Left renal cortex interstitium (tissue), 4 donors: ENCODE measurements around the gene CDH18. TPM values are rescaled to one million over a fixed set of nuclear protein-coding genes. Genes with fewer than 3 reads are reported as not detected.
"Not testable (repeated sequence)": the region's sequence is repeated elsewhere in the genome, so short reads cannot be mapped to it uniquely, and the experiment has no call there.

Experiments
- DNase-seq, 4 donors: peaks; one replicate each; pipeline ENCODE4 v3.0.0-alpha.2; 2013; ENCODE audit warnings: low read depth in 4 of 4, low spot score in 2 of 4, missing footprints in 1 of 4
- polyA plus RNA-seq, 4 donors: library from polyadenylated mRNA; unstranded; fragments of 120-200 nt; gene quantifications; one replicate each; pipeline ENCODE4 v1.2.1, GENCODE V29; 2013; ENCODE audit not compliant: insufficient read length in 4 of 4

Gene CDH18
- polyA plus RNA-seq, 4 donors: 0.84 to 1.2 (median 0.96) TPM

DNA sequence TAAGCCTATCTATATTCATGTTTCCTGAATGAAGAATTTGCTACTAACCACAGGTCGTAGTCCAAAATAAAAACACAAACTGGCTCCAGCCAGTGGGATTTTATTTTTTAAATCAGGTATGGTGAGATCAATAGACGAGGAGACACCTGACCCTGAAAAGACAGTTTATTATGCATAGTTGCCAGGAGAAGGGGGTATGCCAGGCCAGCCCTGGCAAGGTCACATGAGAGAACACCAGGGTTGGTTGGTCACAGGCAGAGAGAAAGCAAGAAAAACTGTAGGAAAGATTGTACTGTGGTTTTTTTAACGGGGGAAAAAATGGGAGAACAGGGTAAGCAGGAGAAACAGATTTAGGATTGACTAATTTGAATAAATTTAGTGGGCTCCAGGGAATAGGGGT, 125.3 kb downstream of the CDH18 start:
- DNase-seq: no peak

DNA sequence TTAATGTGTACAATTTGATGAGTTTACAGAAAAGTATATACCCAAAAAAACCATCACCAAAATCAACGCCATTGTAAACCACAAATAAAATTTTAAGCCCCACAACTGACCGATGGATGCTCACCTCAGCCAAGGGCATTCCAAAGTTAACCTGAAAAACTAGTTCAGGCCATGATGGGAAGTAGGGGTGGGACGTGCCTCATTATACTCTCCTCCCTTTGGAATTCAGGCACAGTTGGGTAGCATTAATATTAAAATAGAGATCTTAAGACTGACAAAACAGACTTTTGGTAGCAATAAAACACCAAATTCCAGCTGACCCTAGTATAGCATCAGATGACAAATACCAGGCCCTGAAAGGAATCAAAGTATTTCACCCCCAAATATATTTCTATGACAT, 129.0 kb downstream of the CDH18 start:
- no peak for DNase-seq

DNA sequence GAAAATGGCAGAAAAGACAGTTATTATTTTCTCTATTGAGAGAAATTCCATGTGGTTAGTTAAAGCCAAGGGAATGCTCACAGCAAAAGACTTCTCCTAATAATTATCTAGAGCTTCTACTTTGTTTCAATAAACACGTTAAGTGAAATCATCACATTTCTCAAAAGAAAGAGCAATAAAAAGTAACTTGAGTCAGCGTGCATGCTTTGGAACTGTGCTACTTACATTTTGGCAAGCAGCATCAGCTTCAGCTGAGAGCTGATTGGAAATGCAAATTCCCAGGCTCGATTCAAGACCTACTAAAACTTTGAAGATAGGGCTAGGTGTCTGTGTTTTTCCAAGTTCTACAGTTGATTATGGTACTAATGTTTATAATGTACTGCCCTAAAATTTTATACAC, 132.1 kb downstream of the CDH18 start:
- no peak for DNase-seq

DNA sequence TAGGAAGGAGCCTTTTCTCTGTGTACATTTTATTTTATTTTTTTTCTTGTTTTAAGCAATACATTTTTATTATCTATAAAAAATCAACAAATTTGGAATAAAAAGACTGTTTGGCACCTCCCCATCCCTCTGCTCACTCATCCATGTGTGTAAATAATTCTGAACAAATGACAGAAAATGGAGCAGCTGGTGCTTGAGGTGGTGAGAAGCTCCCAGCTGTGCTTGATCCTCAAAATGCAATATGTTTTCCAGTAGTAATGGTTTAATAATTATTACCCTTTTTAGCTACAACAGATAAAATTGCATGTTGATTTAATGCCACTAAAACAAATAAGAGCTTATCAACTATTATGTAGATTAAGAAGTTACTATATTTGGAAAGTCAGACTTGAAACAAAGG, 132.5 kb downstream of the CDH18 start:
- no peak for DNase-seq

DNA sequence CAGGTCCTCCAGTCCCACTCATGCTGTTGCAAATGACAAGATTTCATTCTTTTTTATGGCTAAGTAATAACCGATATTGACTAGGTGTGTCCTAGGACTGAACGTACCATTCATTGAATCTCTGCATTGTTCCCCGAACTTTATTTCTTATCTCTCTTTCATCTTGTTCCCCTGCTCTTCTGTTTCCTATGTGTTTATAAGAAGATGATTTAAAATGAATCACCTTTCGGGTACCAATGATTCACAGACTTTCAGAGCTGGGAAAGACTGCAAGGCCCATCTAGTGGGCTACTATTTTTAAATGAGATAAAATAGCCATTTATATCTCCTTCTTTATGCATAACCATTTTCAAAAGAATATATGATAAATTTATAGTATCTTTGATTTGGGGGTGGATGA, 133.0 kb downstream of the CDH18 start:
- no peak for DNase-seq

DNA sequence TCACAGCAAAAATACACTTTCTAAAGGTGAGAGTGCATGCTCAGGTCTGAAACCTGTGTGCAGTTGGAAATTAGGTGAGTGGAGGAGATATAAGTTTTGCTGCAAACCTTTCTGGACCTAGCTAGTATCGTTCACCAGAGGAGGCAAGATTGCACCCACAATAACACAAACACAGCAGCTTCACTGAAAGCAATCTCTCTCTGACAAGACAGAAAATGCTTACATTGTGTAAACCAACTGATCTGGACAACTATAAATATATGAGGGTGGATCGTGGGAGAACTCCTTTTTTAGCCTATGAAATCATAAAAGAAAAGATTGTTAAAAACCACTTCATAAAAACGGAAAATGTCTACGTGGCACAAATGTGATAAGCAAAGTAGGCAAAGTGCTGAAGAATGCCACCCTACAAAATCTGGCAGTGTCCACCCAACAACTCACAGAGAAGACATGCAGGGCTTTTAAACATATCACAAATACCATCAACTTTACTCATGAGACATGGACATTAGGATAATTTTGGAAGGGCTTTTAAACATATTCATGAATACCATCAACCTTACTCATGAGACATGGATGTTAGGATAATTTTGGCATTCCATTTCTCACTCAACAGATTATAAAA, 134.3 kb downstream of the CDH18 start:
- DNase-seq: no peak

DNA sequence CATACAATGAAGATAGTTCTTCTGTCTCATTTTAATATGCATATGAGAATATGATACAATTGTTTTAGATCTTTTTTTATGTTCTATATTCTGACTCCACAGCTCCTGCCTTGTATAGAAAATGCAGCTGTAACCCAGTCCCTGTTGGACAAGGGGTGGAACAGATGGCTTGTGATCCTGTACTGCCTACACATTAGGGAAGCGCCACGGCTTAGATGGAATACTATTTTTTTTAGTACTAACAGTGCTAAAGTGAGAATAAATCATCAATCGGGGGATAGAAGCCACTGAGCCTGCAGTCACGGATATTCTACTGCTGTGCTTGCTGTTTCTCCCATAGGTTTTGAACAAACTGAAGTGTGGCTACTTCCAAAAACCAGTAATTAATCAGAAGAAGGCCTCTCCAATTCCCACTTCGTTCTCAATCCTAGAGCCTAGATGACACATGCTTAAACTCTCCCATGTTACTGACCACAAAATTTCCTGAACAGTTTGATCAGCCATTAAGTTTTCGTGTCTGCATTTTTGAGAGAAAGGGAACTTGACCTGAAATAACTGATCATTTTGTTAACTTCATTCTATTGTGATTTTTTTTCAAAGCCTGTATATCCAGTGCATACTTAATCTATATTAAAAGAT, 150.3 kb downstream of the CDH18 start:
- DNase-seq: no peak

DNA sequence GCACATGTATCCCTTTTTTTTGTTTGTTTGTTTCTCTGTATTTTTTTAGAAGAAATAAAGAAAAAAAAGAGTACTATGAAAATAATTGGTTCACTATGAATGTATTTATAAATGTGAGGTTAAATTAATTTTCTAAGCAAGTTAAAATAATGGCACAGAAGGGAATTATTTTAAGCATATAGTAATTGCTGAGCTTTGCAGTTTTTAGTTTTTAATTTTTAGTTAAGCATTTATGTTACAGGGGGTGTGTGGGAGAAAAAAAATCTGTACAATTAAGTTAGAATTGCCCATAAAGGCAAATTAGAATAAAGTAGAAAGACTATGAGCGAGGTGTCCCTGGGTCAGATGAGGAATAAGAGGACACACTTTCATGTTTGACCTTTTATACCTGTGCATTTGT, 152.6 kb downstream of the CDH18 start:
- DNase-seq: no peak

DNA sequence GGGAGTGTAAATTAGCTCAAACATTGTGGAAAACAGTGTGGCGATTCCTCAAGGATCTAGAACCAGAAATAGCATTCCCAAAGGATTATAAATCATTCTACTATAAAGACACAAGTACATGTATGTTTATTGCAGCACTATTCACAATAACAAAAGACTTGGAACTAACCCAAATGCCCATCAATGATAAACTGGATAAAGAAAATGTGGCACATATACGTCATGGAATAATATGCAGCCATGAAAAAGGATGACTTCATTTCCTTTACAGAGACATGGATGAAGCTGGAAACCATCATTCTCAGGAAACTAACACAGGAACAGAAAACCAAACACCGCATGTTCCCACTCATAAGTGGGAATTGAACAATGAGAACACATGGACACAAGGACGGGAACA, 175.3 kb downstream of the CDH18 start:
- not testable (repeated sequence) for DNase-seq

DNA sequence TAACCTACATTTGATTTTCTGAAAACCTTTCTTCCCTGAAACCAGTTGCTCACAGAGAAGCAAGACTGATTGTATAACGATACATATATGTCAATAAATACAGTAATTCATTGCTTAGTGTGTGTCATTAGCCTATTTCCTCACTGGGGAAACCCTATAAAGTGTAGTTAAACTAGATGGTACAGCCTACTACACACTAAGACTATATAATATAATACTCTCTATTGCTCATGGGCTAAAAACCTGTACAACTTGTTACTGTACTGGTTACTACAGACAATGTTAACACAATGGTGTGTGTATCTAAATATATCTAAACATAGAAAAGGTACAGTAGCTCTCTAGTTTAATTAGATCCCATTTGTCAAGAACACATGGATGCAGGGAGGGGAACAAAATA, 181.2 kb downstream of the CDH18 start:
- no peak for DNase-seq

DNA sequence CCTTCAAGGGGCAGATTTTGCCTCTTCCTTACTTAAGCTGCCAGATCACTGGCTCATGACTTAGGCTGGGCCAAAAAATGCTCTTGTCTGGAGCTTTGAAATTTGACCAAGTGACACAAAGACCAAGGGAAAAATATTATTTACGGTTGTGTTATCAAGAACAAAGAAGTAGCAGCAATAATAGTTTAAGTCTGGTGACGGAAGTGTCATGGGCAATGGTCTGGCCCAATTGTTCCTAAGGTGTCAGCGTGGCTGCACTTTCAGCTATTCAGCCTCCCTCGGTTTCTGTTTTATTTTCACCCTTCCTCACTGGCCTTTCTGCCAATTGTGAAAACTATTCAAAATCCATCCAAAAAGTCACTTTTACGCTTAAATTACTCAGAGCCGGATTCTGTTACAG, 185.3 kb downstream of the CDH18 start:
- DNase-seq: no peak

DNA sequence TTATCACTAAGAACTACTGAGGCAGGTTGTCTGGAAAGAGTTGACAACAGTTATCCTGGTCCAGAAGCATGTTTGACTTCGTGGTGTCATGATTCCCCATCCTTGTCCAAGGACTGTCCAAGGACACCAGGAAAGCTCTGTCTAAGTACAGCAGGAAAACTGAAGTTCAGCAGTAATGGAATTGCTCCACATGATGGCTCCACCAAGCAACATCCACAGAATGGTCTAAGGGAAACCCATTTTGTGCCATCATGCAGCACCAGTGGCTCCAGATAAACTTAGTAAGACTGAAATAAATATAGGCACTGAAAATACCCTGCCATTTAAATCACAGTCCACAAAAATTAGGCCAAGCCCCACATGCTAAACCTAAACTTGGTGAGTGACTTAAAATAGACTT, 192.8 kb downstream of the CDH18 start:
- no peak for DNase-seq

DNA sequence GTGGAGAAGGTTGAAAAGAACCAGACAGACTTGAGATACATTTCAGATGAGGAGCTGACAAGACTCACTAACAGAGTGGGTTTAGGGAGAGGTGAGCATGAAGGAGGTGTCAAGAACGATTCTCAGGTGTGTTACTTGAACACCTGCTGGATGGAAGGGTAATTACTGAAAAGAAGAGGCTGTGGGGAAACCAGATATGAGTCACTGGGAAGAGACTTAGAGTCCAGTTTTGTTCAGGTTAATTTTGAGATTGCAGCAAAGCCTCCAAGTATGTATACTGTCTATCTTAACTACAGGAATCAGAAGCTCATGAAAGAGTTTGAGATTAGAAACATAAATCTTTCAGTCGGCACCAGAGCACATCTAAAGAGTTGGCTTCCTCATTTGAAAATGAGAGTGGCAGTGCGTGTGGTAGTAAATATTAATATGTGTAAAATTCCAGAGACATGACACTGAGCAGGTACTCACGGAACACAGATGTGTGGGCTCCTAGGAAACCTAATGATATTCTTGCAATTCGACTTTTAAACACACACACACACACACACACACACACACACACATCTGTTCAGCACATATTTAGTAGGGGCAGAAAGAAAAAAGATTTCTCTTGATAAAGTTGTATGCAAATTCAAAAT, 197.1 kb downstream of the CDH18 start:
- no peak for DNase-seq

DNA sequence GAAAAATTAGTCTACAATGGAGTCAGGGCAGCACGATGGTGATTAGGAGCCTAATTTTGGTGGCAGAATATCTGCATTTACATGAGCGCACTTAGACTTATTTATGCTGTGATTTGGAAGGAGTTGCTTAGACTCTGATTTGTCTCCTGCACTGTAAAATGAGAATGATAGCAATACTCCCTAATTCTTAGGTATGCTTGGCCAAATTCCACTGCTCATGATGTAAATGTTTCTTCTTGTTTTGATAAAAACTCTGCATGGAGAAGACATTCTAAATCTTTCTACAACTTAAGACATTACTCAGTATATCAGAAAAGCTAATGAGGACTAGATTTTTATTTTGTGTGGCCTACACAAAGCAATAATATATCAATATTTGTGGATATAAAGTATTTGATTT, 205.4 kb downstream of the CDH18 start:
- DNase-seq: no peak

DNA sequence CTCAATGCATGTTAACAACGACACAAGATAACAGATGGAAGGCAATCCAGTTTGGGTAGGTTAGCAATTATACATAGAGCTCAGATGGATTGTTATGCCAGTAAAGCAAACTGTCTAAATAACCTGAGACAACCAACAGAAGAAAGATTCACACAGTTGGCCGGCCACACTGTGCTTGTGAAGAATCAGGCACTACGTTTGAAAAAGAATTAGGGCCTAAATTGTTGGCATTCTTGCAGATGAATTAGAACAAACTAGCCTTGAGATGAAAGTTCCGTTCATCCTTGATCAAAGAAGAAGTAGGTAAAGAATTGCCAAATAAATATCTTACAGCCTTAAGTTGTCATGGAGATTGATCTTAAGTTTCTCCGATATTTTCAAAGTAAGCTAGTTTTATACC, 210.6 kb downstream of the CDH18 start:
- no peak for DNase-seq

DNA sequence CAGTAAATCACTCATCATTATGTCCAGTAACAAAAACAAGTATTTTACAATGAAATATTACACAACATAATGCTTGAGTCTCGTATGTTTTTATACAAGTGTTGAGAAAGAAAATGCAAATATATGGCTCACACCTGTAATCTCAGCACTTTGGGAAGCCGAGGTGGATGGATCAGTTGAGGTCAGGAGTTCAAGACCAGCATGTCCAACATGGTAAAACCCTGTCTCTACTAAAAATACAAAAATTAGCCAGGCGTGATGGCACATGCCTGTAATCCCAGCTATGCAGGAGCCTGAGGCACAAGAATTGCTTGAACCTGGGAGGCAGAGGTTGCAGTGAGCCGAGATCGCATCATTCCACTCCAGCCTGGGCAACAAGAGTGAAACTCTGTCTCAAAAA, 211.1 kb downstream of the CDH18 start:
- not testable (repeated sequence) for DNase-seq

DNA sequence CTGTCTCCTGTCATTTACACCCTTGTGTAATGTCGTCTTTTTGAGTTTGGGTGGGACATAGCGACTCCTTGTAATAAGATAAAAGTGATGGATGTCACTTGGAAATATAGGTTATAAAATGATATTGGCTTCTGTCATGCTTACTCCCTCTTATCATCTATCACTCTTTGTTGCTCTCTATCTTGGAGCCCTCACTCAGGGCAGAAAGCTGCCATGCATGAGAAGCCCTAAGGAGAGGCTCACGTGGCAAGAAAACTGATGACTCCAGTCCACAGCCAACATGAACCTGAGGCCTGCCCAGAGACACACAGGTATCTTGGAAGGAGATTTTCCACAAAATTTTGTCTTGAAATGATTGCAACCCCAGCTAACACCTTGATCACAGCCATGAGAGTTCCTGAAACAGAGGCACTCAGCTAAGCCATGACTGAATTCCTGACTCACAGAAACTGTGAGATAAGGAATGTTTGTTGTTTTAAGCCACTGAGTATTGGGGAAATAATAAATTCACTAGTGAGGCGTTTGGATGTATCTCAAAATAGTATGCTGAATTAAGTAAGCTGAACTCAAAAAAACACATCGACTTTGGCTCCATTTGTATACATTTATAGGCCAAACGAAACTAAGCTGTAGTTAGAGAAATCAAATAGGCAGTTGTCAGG, 216.7 kb downstream of the CDH18 start:
- DNase-seq: no peak

DNA sequence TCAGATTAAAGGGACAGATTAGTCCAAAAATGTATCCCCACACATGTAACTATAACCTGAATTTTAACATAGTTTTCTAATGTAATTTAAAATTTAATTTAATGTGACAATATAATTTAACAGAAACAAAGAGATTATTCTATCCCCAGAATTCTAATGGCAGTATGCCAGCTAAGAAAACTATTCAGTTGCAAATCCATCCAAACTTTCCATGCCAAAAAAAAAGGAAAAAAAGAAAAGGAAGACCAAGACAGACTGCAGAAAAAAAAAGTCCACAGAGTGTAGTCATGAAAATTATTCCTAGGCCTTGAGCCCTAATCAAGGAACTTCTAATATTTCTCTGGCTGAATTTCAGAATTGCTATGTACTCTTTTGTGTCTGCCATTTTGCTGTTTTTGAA, 217.6 kb downstream of the CDH18 start:
- no peak for DNase-seq

DNA sequence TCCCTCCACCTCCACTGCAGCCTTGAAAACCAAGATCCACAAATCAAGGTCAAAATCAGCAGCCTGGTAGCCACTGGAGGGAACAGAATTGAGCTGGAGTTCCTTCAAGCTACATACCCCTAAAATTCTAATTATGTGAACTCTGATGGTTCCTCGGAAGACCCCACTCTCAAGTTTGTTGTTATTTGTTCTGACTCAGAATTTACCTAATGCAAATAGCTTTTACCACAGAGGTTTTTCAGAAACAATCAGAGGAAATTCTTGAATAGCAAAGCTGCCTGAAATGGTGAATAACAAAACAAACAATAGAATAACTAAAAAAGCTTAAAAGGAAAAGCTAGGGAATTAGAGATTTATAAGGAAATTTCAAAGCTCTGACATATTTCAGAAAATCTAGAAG, 220.0 kb downstream of the CDH18 start:
- no peak for DNase-seq

DNA sequence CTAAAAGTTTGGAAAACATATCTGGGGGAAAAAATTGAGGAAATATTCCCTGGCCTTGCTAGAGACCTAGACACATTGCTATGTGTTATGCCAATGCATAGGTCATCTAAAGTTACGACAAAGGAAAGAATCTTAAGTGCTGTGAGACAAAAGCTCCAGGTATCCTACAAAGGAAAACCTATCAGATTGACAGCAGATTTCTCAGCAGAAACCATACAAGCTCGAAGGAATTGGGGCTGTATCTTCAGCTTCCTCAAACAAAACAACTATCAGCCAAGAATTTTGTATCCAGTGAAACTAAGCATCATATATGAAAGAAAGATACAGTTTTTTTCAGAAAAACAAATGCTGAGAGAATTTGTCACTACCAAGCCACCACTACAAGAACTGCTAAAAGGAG, 234.4 kb downstream of the CDH18 start:
- no peak for DNase-seq

DNA sequence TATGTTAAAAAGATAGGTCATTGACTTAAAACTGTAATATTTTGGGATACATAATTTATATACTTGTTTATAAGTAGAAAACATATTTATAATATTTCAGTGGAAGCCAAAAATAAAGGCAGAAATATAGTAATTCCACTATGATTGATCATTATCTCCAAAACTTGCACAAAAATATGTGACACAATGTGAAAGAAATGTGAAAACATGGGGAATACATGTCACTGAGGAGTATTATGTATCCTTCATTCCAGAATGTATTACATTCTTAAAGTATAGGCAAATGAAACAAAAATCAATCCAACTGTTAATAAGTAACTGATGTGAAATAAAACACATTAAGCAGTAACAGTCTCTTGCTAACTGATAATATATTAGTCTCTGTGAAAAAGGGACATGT, 236.7 kb downstream of the CDH18 start:
- DNase-seq: no peak

DNA sequence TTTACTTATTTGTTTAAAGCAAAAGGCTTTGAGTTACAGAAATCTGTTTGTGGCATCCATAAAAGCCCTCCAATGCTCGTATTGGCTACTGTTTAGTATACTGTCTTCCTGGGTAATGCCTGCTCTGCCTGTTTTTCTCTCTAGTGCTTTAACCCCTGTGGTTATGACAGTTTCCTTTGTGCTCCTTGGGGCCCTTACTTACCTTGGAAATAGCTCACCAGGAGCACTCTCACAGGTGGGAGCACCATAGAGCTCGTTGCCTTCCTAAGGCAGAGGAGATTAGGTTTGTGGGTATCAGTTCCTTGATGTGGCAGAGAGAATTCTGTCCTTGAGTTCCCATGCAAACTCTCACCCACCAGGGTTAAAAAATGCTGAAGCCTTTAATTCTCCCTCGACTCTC, 242.8 kb downstream of the CDH18 start:
- no peak for DNase-seq
